SK-N-SH (cell line): ENCODE results near the gene SCARF1. TPM values are rescaled to one million over a fixed set of nuclear protein-coding genes. Genes with fewer than 3 reads are reported as not detected.

ENCODE experiments used
- CTCF ChIA-PET: fragments of 300-600, 350-600 bp; formaldehyde crosslinking; extraction: SDS; loops from one replicate; lab custom pipeline; 2021; lab: Yijun Ruan, JAX
- POLR2A ChIA-PET: fragments of 350-600 bp; sonication (Branson Sonifier 250); formaldehyde crosslinking; extraction: SDS; loops from one replicate; lab custom pipeline; 2020; ENCODE audit warnings: antibody characterized with exemption, inconsistent platforms; lab: Yijun Ruan, JAX
- DNase-seq: peaks from one replicate; pipeline ENCODE4 v3.0.0; 2012
- H2AFZ ChIP-seq: fragments of 200-600 bp; sonication (generic); 2 replicates; pipeline ENCODE4 v1.8.1; 2016; ENCODE audit warnings: antibody characterized with exemption, mild to moderate bottlenecking, low read depth
- H3F3A ChIP-seq: fragments of 200-600 bp; sonication (generic); replicated peaks from 2 replicates; pipeline ENCODE3; 2016; ENCODE audit warnings: antibody characterized with exemption, mild to moderate bottlenecking; ENCODE audit not compliant: insufficient read depth
- H3K27ac ChIP-seq, 2 experiments: fragments of 200-500 bp in 1 of 2; fragments of 200-600 bp in 1 of 2; sonication (Bioruptor generic) in 1 of 2; sonication (generic), shearing (Covaris generic) in 1 of 2; 2 replicates each; pipeline versions ENCODE4 v1.5.1 to v1.6.1; 2014 to 2016; ENCODE audit warnings: low read depth in 2 of 2, inconsistent platforms in 1 of 2, low read length in 1 of 2, mild to moderate bottlenecking in 1 of 2, mixed read lengths in 1 of 2
- H3K27me3 ChIP-seq: fragments of 200-600 bp; sonication (generic), shearing (Covaris generic); 2 replicates; pipeline ENCODE4 v1.6.1; 2016; ENCODE audit warnings: mixed run types; ENCODE audit not compliant: insufficient read depth
- H3K36me3 ChIP-seq, 2 experiments: fragments of 200-500 bp in 1 of 2; fragments of 200-600 bp in 1 of 2; sonication (Bioruptor generic) in 1 of 2; sonication (generic) in 1 of 2; replicated peaks in 1 of 2; 2 replicates each; pipeline versions ENCODE3 to v1.5.1; 2014 to 2016; ENCODE audit warnings: low read length in 1 of 2, mild to moderate bottlenecking in 1 of 2; ENCODE audit not compliant: insufficient read depth in 2 of 2, control insufficient read depth in 1 of 2
- H3K4me1 ChIP-seq, 2 experiments: fragments of 200-500 bp in 1 of 2; fragments of 200-600 bp in 1 of 2; sonication (Bioruptor generic) in 1 of 2; sonication (generic), shearing (Covaris generic) in 1 of 2; 2 replicates each; pipeline versions ENCODE4 v1.5.1 to v1.6.1; 2014 to 2016; ENCODE audit warnings: low read depth in 1 of 2, low read length in 1 of 2, mixed run types in 1 of 2; ENCODE audit not compliant: insufficient read depth in 2 of 2, control insufficient read depth in 1 of 2
- H3K4me2 ChIP-seq: fragments of 200-600 bp; sonication (generic), shearing (Covaris generic); 2 replicates; pipeline ENCODE4 v1.6.1; 2017; ENCODE audit warnings: mixed run types
- H3K4me3 ChIP-seq, 2 experiments: fragments of 200-500 bp in 1 of 2; fragments of 200-600 bp in 1 of 2; sonication (Bioruptor generic) in 1 of 2; sonication (generic), shearing (Covaris generic) in 1 of 2; 2 replicates each; pipeline versions ENCODE4 v1.5.1 to v1.8.1; 2014 to 2016; ENCODE audit warnings: low read depth in 2 of 2, inconsistent platforms in 1 of 2, low read length in 1 of 2, mild to moderate bottlenecking in 1 of 2, mixed read lengths in 1 of 2, moderate library complexity in 1 of 2
- H3K79me2 ChIP-seq: fragments of 200-600 bp; sonication (generic); 2 replicates; pipeline ENCODE4 v1.8.1; 2017; ENCODE audit warnings: mild to moderate bottlenecking; ENCODE audit not compliant: insufficient read depth
- H3K9ac ChIP-seq: fragments of 200-600 bp; sonication (generic); 2 replicates; pipeline ENCODE4 v1.6.1; 2017; ENCODE audit warnings: mixed run types
- H3K9me2 ChIP-seq: fragments of 200-600 bp; sonication (generic); 2 replicates; pipeline ENCODE4 v1.6.1; 2017; ENCODE audit warnings: mixed run types
- H3K9me3 ChIP-seq: fragments of 200-600 bp; sonication (generic); 2 replicates; pipeline ENCODE4 v1.6.1; 2017; ENCODE audit warnings: mixed run types, mild to moderate bottlenecking, moderate library complexity
- H4K20me1 ChIP-seq: fragments of 200-600 bp; sonication (generic); 2 replicates; pipeline ENCODE4 v1.6.1; 2017; ENCODE audit warnings: mild to moderate bottlenecking, mixed run types; ENCODE audit not compliant: insufficient read depth
- CHD2 ChIP-seq: fragments of 150-350 bp; IDR thresholded peaks from 2 replicates; pipeline ENCODE4 v1.6.1; 2018; ENCODE audit warnings: low read length; ENCODE audit not compliant: partially characterized antibody
- EP300 ChIP-seq, 2 experiments: IDR thresholded peaks; 2 replicates each; pipeline versions ENCODE4 v1.4.0 to v1.6.1; 2012; ENCODE audit warnings: borderline replicate concordance in 1 of 2, low read depth in 1 of 2, low read length in 1 of 2
- FOXM1 ChIP-seq: IDR thresholded peaks from 2 replicates; pipeline ENCODE4 v1.4.0; 2012; ENCODE audit warnings: low read depth, mild to moderate bottlenecking
- MAX ChIP-seq: IDR thresholded peaks from 2 replicates; pipeline ENCODE4 v1.4.0; 2012; ENCODE audit warnings: low read depth
- NFIC ChIP-seq: IDR thresholded peaks from 2 replicates; pipeline ENCODE4 v1.4.0; 2012; ENCODE audit warnings: borderline replicate concordance
- NRF1 ChIP-seq: IDR thresholded peaks from 2 replicates; pipeline ENCODE4 v1.6.1; 2012; ENCODE audit warnings: low read depth, mild to moderate bottlenecking, low read length
- PBX3 ChIP-seq: IDR thresholded peaks from 2 replicates; pipeline ENCODE4; 2012
- POLR2AphosphoS5 ChIP-seq: IDR thresholded peaks from 2 replicates; pipeline ENCODE4 v1.6.1; 2012; ENCODE audit warnings: low read depth, low read length
- RAD21 ChIP-seq: IDR thresholded peaks from 2 replicates; pipeline ENCODE4 v1.6.1; 2012; ENCODE audit warnings: mild to moderate bottlenecking, low read length
- RCOR1 ChIP-seq: fragments of 150-350 bp; IDR thresholded peaks from 2 replicates; pipeline ENCODE4 v1.6.1; 2017; ENCODE audit warnings: antibody characterized with exemption, low read length
- SMC3 ChIP-seq: IDR thresholded peaks from 2 replicates; pipeline ENCODE4 v1.6.1; 2012; ENCODE audit warnings: low read depth, low read length, improper control_type of control experiment
- TAF1 ChIP-seq: IDR thresholded peaks from 2 replicates; pipeline ENCODE4 v1.6.1; 2012; ENCODE audit warnings: low read depth, mild to moderate bottlenecking, low read length, moderate library complexity, borderline replicate concordance
- USF1 ChIP-seq: IDR thresholded peaks from 2 replicates; pipeline ENCODE4 v1.4.0; 2012; ENCODE audit warnings: low read depth, borderline replicate concordance
- WGBS: methylation state at CpG from one replicate; pipeline ENCODE4 v1.1.6; 2017; ENCODE audit warnings: low lambda C conversion rate; 5-methylcytosine and 5-hydroxymethylcytosine counted together
- polyA plus RNA-seq, 3 experiments: library from polyadenylated mRNA; depleted of rRNA; stranded (reverse); fragments of >200 nt; gene quantifications; 2 replicates each; pipeline ENCODE4 v1.2.3, GENCODE V29; 2012

The SCARF1 gene
- polyA plus RNA-seq, 1 of the 3 experiments (the other 2 are of a cell fraction) = 0.39 TPM

- Histone ChIP-seq H3K27me3 (no peaks in the 10 kb centered on the region), H3K9ac (no peak overlapping the region), H3K4me3 (no peak overlapping the region), H4K20me1 (no peaks in the 10 kb centered on the region), H3F3A (no peaks in the 10 kb centered on the region), H3K36me3 (no peaks in the 10 kb centered on the region), H3K27ac (no peak overlapping the region), H3K4me2 (no peak overlapping the region), H2AFZ (no peak overlapping the region), H3K79me2 (no peaks in the 10 kb centered on the region), H3K4me1 (peaks cover 3 to 13% of the 10 kb centered on the region in 2 experiments; a peak in 2 of 4 replicates), H3K9me2 (no peaks in the 10 kb centered on the region), H3K9me3 (no peaks in the 10 kb centered on the region)
- POLR2A ChIA-PET = no interaction called here
- no peak for DNase-seq
- TF ChIP-seq NFIC = no peak
- no peak for TF ChIP-seq FOXM1
- no peak for TF ChIP-seq NRF1
- no peak for TF ChIP-seq RCOR1
- no peak for TF ChIP-seq POLR2AphosphoS5
- no peak for TF ChIP-seq RAD21
- TF ChIP-seq SMC3 = no peak
- no peak for TF ChIP-seq PBX3
- 93% methylated on average over 6 of the region's 6 CpGs for WGBS
- CTCF ChIA-PET = interaction anchor here (1.0 to 2.1 kb wide), 4 partner anchors 9 to 51 kb away, joined by 3 to 11 read pairs (median 4); partner anchors contain the start of gene RILP
Observed at GRCh38 chr17:1625581-1625980, 20.0 kb downstream of the SCARF1 start.

GRCh38 chr17:1625053-1625452, 20.5 kb downstream of the SCARF1 start:
- H3K9me3 ChIP-seq = no peaks in the 10 kb centered on the region
- no peak overlapping the region for H3K4me2 ChIP-seq
- H3K9me2 ChIP-seq = no peaks in the 10 kb centered on the region
- no peak overlapping the region for H3K4me3 ChIP-seq
- ChIA-PET CTCF (interaction anchor here (1.0 to 2.1 kb wide), 4 partner anchors 9 to 51 kb away, joined by 3 to 11 read pairs (median 4); partner anchors contain the start of gene RILP), POLR2A (no interaction called here)
- no peaks in the 10 kb centered on the region for H3K79me2 ChIP-seq
- TF ChIP-seq CHD2 (no peak), TAF1 (no peak)
- DNase-seq = no peak
- no peaks in the 10 kb centered on the region for H3K36me3 ChIP-seq
- H3K4me1 ChIP-seq = peaks cover 3 to 13% of the 10 kb centered on the region in 2 experiments; a peak in 2 of 4 replicates
- H3K9ac ChIP-seq = no peak overlapping the region
- H3F3A ChIP-seq = no peaks in the 10 kb centered on the region
- H2AFZ ChIP-seq = no peak overlapping the region
- H4K20me1 ChIP-seq = no peaks in the 10 kb centered on the region
- 92% methylated on average over 9 of the region's 14 CpGs for WGBS
- H3K27me3 ChIP-seq = no peaks in the 10 kb centered on the region
- H3K27ac ChIP-seq = no peak overlapping the region

GRCh38 chr17:1624650-1625049, 20.9 kb downstream of the SCARF1 start:
- no peaks in the 10 kb centered on the region for H3K36me3 ChIP-seq
- 86% methylated on average over 12 of the region's 12 CpGs for WGBS
- H3K9me3 ChIP-seq = no peaks in the 10 kb centered on the region
- POLR2A ChIA-PET = no interaction called here
- H4K20me1 ChIP-seq = no peaks in the 10 kb centered on the region
- H2AFZ ChIP-seq = no peak overlapping the region
- no peaks in the 10 kb centered on the region for H3K27me3 ChIP-seq
- no peak for DNase-seq
- CTCF ChIA-PET = interaction anchor here (1.0 to 2.1 kb wide), 4 partner anchors 8 to 50 kb away, joined by 3 to 11 read pairs (median 4); partner anchors contain the start of gene RILP
- peaks cover 2 to 11% of the 10 kb centered on the region in 2 experiments; a peak in 2 of 4 replicates for H3K4me1 ChIP-seq
- no peaks in the 10 kb centered on the region for H3K79me2 ChIP-seq
- no peaks in the 10 kb centered on the region for H3K9me2 ChIP-seq
- no peak overlapping the region for H3K27ac ChIP-seq
- no peak overlapping the region for H3K4me2 ChIP-seq
- H3K9ac ChIP-seq = no peak overlapping the region
- no peak overlapping the region for H3K4me3 ChIP-seq
- TF ChIP-seq SMC3 = no peak
- no peak for TF ChIP-seq EP300 (IDR thresholded peaks at IDR 0.05; ENCODE audit: borderline replicate concordance in 1 of 2, low read depth in 1 of 2, low read length in 1 of 2)
- TF ChIP-seq USF1 = no peak
- no peak for TF ChIP-seq MAX
- no peak for TF ChIP-seq RCOR1
- no peaks in the 10 kb centered on the region for H3F3A ChIP-seq
